H1 (cell line): ENCODE data around the gene NOD2. TPM values are rescaled to one million over a fixed set of nuclear protein-coding genes. Genes with fewer than 3 reads are reported as not detected.

Experiments used
- CTCF ChIA-PET: fragments of 300-600 bp; sonication (Branson Sonifier 250); formaldehyde crosslinking; loops from one replicate; lab custom pipeline; 2021; ENCODE audit not compliant: partially characterized antibody; lab: Charles Lee
- POLR2A ChIA-PET: fragments of 300-600 bp; sonication (Branson Sonifier 250); formaldehyde crosslinking; loops from one replicate; lab custom pipeline; 2021; ENCODE audit warnings: inconsistent platforms; ENCODE audit not compliant: partially characterized antibody; lab: Charles Lee
- DNase-seq, 2 experiments: peaks; one replicate each; pipeline versions ENCODE4 v3.0.0 to v3.0.0-alpha.2; 2010 to 2022; ENCODE audit warnings: low spot score in 2 of 2, low read depth in 1 of 2, mixed read lengths in 1 of 2
- FAIRE-seq: peaks from 2 replicates; lab custom pipeline; 2011; peaks lifted over from hg19 to GRCh38; lab: Jason Lieb, UNC
- H2AFZ ChIP-seq: 2 replicates; pipeline ENCODE4 v1.8.1; 2012; ENCODE audit warnings: low read length, inconsistent platforms
- H2AK5ac ChIP-seq: 2 replicates; pipeline ENCODE4 v1.6.1; 2013; ENCODE audit warnings: low read depth, low read length
- H2BK120ac ChIP-seq: replicated peaks from 2 replicates; pipeline ENCODE3; 2013; ENCODE audit warnings: low read depth, low read length, inconsistent platforms
- H2BK12ac ChIP-seq: 2 replicates; pipeline ENCODE4 v1.6.1; 2013; ENCODE audit warnings: low read depth, low read length
- H2BK15ac ChIP-seq: 2 replicates; pipeline ENCODE4 v1.6.1; 2013; ENCODE audit warnings: low read length
- H2BK20ac ChIP-seq: 2 replicates; pipeline ENCODE4 v1.6.1; 2013; ENCODE audit warnings: low read length
- H2BK5ac ChIP-seq: 2 replicates; pipeline ENCODE4 v1.6.1; 2013; ENCODE audit warnings: low read depth, low read length
- H3K14ac ChIP-seq: 2 replicates; pipeline ENCODE4 v1.6.1; 2013; ENCODE audit warnings: inconsistent platforms; ENCODE audit not compliant: insufficient read length
- H3K18ac ChIP-seq: 2 replicates; pipeline ENCODE4 v1.6.1; 2013; ENCODE audit warnings: low read length; ENCODE audit errors: extremely low read depth
- H3K23ac ChIP-seq: 2 replicates; pipeline ENCODE4 v1.6.1; 2013; ENCODE audit warnings: inconsistent platforms; ENCODE audit not compliant: insufficient read length
- H3K23me2 ChIP-seq: 2 replicates; pipeline ENCODE4 v1.6.1; 2013; ENCODE audit warnings: low read depth, low read length
- H3K27ac ChIP-seq: 2 replicates; pipeline ENCODE4 v1.6.1; 2011; ENCODE audit warnings: low read depth, low read length, inconsistent platforms
- H3K27me3 ChIP-seq, 4 experiments: replicated peaks in 1 of 4; 1 replicate in 1 of 4; 2 replicates in 3 of 4; pipeline versions ENCODE4 v1.6.1 to v1.8.1; 2011 to 2013; ENCODE audit warnings: low read length in 3 of 4, mild to moderate bottlenecking in 3 of 4, inconsistent platforms in 2 of 4, mixed read lengths in 2 of 4, moderate library complexity in 1 of 4; ENCODE audit not compliant: control insufficient read depth in 3 of 4, insufficient read depth in 3 of 4; ENCODE audit errors: extremely low read depth in 1 of 4
- H3K36me3 ChIP-seq, 4 experiments: 2 replicates each; pipeline versions ENCODE4 v1.6.1 to v1.8.1; 2011 to 2013; ENCODE audit warnings: mild to moderate bottlenecking in 4 of 4, low read length in 3 of 4, moderate library complexity in 2 of 4, control low read depth in 1 of 4, inconsistent platforms in 1 of 4; ENCODE audit not compliant: insufficient read depth in 4 of 4, control insufficient read depth in 2 of 4
- H3K4ac ChIP-seq: replicated peaks from 2 replicates; pipeline ENCODE3; 2013; ENCODE audit warnings: low read length, low read depth, mixed read lengths, inconsistent platforms; ENCODE audit not compliant: insufficient read length
- H3K4me1 ChIP-seq, 4 experiments: replicated peaks in 1 of 4; 1 replicate in 1 of 4; 2 replicates in 3 of 4; pipeline versions ENCODE4 v1.6.1 to v1.8.1; 2011 to 2013; ENCODE audit warnings: low read length in 3 of 4, inconsistent platforms in 2 of 4, mixed read lengths in 1 of 4; ENCODE audit not compliant: insufficient read depth in 4 of 4, control insufficient read depth in 3 of 4
- H3K4me2 ChIP-seq, 2 experiments: 2 replicates each; pipeline versions ENCODE4 v1.6.1 to v1.8.1; 2011 to 2013; ENCODE audit warnings: low read depth in 2 of 2, low read length in 2 of 2, control low read depth in 1 of 2, inconsistent platforms in 1 of 2, mild to moderate bottlenecking in 1 of 2; ENCODE audit not compliant: insufficient read depth in 1 of 2
- H3K4me3 ChIP-seq, 4 experiments: fragments of 200-600, 300-600 bp in 1 of 4; sonication (generic), shearing (Covaris generic), sonication (Bioruptor Twin) in 1 of 4; 2 replicates each; pipeline versions ENCODE4 v1.5.1 to v1.8.1; 2011 to 2016; ENCODE audit warnings: low read length in 4 of 4, low read depth in 3 of 4, control low read depth in 2 of 4, inconsistent platforms in 2 of 4, mild to moderate bottlenecking in 2 of 4, mixed read lengths in 1 of 4, moderate library complexity in 1 of 4; ENCODE audit not compliant: insufficient read depth in 2 of 4; ENCODE audit errors: extremely low read depth in 1 of 4
- H3K56ac ChIP-seq: replicated peaks from 2 replicates; pipeline ENCODE3; 2013; ENCODE audit warnings: low read depth, mild to moderate bottlenecking, mixed read lengths, low read length, inconsistent platforms; ENCODE audit not compliant: insufficient read length
- H3K79me1 ChIP-seq: 2 replicates; pipeline ENCODE4 v1.6.1; 2013; ENCODE audit warnings: low read depth, low read length, control low read depth
- H3K79me2 ChIP-seq, 2 experiments: 2 replicates each; pipeline versions ENCODE4 v1.6.1 to v1.8.1; 2012 to 2013; ENCODE audit warnings: low read length in 2 of 2, mild to moderate bottlenecking in 2 of 2, inconsistent platforms in 1 of 2; ENCODE audit not compliant: insufficient read depth in 2 of 2, control insufficient read depth in 1 of 2
- H3K9ac ChIP-seq, 4 experiments: replicated peaks in 1 of 4; 1 replicate in 1 of 4; 2 replicates in 3 of 4; pipeline versions ENCODE4 v1.6.1 to v1.8.1; 2011 to 2013; ENCODE audit warnings: low read depth in 3 of 4, low read length in 3 of 4, control low read depth in 2 of 4, mild to moderate bottlenecking in 2 of 4, moderate library complexity in 2 of 4, inconsistent platforms in 1 of 4; ENCODE audit errors: extremely low read depth in 1 of 4
- H3K9me3 ChIP-seq, 2 experiments: 2 replicates each; pipeline versions ENCODE4 v1.6.1 to v1.8.1; 2012 to 2013; ENCODE audit warnings: mild to moderate bottlenecking in 2 of 2, moderate library complexity in 2 of 2, control low read depth in 1 of 2, inconsistent platforms in 1 of 2, low read depth in 1 of 2, low read length in 1 of 2, mixed read lengths in 1 of 2; ENCODE audit not compliant: insufficient read depth in 2 of 2
- H4K20me1 ChIP-seq, 2 experiments: replicated peaks in 1 of 2; 2 replicates each; pipeline versions ENCODE3 to v1.8.1; 2011 to 2013; ENCODE audit warnings: inconsistent platforms in 2 of 2, low read length in 2 of 2, mild to moderate bottlenecking in 1 of 2; ENCODE audit not compliant: insufficient read depth in 2 of 2, control insufficient read depth in 1 of 2
- H4K5ac ChIP-seq: 2 replicates; pipeline ENCODE4 v1.6.1; 2013; ENCODE audit warnings: low read length, low read depth, mixed read lengths, inconsistent platforms; ENCODE audit not compliant: insufficient read length
- H4K8ac ChIP-seq: 2 replicates; pipeline ENCODE4 v1.8.0; 2013; ENCODE audit warnings: mild to moderate bottlenecking, moderate library complexity, low read length, inconsistent platforms; ENCODE audit not compliant: insufficient read depth; ENCODE audit errors: extremely low read depth
- H4K91ac ChIP-seq: replicated peaks from 2 replicates; pipeline ENCODE3; 2013; ENCODE audit warnings: low read length, mixed read lengths, inconsistent platforms; ENCODE audit not compliant: insufficient read length
- ATF3 ChIP-seq: IDR thresholded peaks from 2 replicates; pipeline ENCODE4 v1.6.1; 2011; ENCODE audit warnings: low read depth, mild to moderate bottlenecking, low read length; ENCODE audit not compliant: insufficient read depth
- CEBPB ChIP-seq: IDR thresholded peaks from 2 replicates; pipeline ENCODE4 v1.6.1; 2012; ENCODE audit warnings: low read depth, low read length
- TAF1 ChIP-seq: IDR thresholded peaks from 2 replicates; pipeline ENCODE4 v1.6.1; 2011; ENCODE audit warnings: mild to moderate bottlenecking, low read depth, low read length
- WGBS, 2 experiments: shearing (Covaris generic) in 1 of 2; methylation state at CpG; one replicate each; pipeline versions ENCODE4 v1.1.6 to v1.1.7; 2013 to 2015; ENCODE audit warnings: low lambda C conversion rate in 2 of 2, mixed read lengths in 2 of 2, inconsistent platforms in 1 of 2, low coverage in 1 of 2, missing lambda C conversion rate in 1 of 2; ENCODE audit not compliant: insufficient replicate concordance in 2 of 2, insufficient coverage in 1 of 2, insufficient read length in 1 of 2; ENCODE audit errors: extremely low coverage in 1 of 2, missing lambda C conversion rate in 1 of 2; 5-methylcytosine and 5-hydroxymethylcytosine counted together
- polyA plus RNA-seq, 7 experiments: library from polyadenylated mRNA; depleted of rRNA in 3 of 7; stranded (reverse) in 5 of 7; unstranded in 2 of 7; fragments of >200 nt in 5 of 7; fragments of 200-250 nt in 2 of 7; gene quantifications; 1 replicate in 5 of 7; 2 replicates in 1 of 7; 4 replicates in 1 of 7; pipeline versions ENCODE4 v1.2.1 to v1.2.3, GENCODE V29; 2011 to 2013; ENCODE audit warnings: missing spikeins in 2 of 7, mixed read lengths in 2 of 7
- total RNA-seq: library from RNA; stranded (reverse); fragmentation: NEBNext Ultra II Directional; extraction: Animal tissue kit (Norgen Biotek cat#: 25700); gene quantifications from 2 replicates; pipeline ENCODE4 v1.2.1, GENCODE V29; 2021
- TF ChIP-seq, protein P1 (sequence below), 3 experiments: IDR thresholded peaks; 1 replicate in 2 of 3; 2 replicates in 1 of 3; pipeline versions ENCODE4 v1.5.1 to v1.6.1; 2011; ENCODE audit warnings: low read length in 3 of 3, mild to moderate bottlenecking in 3 of 3, inconsistent platforms in 2 of 3, low read depth in 1 of 3, moderate library complexity in 1 of 3; ENCODE audit not compliant: insufficient read depth in 1 of 3; ENCODE audit errors: control extremely low read depth in 1 of 3

Gene NOD2
- total and polyA plus RNA-seq, 2 of the 8 experiments (the other 6 are each of a cell fraction or from before 2014, with no cell fraction given), result 0.37 to 0.42 TPM

DNA sequence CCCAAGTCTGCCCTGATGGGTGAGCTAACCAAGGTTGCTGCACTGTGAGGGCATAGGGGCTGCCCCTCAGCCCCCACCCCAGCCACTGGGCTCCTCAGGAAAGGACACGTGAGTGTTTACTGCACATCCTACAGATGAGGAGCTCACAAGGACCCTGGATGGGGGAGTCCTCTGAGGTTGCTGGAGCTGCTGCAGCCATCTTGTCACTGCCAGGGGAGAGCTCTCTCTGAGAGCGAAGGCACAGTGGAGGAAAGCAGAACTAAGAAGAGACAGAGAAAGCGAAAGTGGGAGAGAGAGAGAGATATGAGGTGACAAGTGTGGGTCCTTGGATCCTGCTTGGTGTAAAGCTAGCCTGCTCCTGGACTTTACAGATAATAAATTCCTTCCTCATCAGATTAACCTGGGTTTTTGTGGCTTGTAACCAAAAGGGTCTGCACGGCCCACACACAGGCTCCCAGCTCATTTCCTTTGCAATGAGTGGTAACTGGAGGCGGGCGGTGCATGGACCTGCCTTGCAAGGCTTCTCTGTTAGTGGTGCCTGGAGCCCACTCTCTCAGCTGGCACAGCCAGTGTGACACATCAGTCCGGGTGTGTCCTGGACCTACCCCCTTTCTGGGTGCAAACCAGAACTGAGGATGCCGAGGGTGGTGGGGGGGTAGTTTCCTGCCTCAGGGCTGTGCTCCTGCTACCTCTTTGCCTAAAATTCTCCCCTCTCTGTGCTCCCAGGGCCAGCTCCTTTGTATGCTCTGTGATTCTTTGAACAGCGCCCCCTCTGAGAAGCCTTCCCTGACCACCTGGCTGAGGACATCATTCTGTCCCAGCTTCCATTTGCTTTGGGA, 26.5 kb upstream of the NOD2 start:
- Histone ChIP-seq H4K5ac (no peak overlapping the region), H2AFZ (peak overlapping the region; percentile 84; the same call in 1 of the 2 replicates), H3K4ac (no peak overlapping the region), H3K14ac (no peak overlapping the region), H2BK5ac (no peak overlapping the region), H2BK20ac (no peak overlapping the region), H2BK120ac (no peak overlapping the region), H3K23me2 (no peaks in the 10 kb centered on the region), H3K79me2 (no peaks in the 10 kb centered on the region), H4K8ac (no peak overlapping the region), H3K27ac (no peak overlapping the region), H2BK15ac (no peak overlapping the region), H3K4me2 (no peak overlapping the region), H4K91ac (peak overlapping the region; percentile 22), H3K18ac (no peak overlapping the region), H2AK5ac (no peak overlapping the region), H3K4me3 (no peak overlapping the region), H2BK12ac (peak overlapping the region; percentile 68; the same call in 1 of the 2 replicates), H3K9me3 (peaks cover 3 to 9% of the 10 kb centered on the region in 2 experiments), H3K9ac (no peak overlapping the region), H3K23ac (no peak overlapping the region), H4K20me1 (no peaks in the 10 kb centered on the region), H3K56ac (no peak overlapping the region), H3K27me3 (0 out of 7 replicates have a peak, but pooled peaks cover 0 to 3% (median 0%) of the 10 kb centered on the region in 4 experiments), H3K79me1 (no peaks in the 10 kb centered on the region), H3K36me3 (no peaks in the 10 kb centered on the region), H3K4me1 (peaks cover 0 to 2% (median 0%) of the 10 kb centered on the region in 4 experiments; a peak in 1 of 7 replicates)
- POLR2A ChIA-PET, result no interaction called here
- WGBS, 2 experiments, result 84% methylated on average over 9 of the region's 9 CpGs; no CpG with 5 or more reads in 1 of the 2 experiments
- no peak for DNase-seq
- no peak for FAIRE-seq
- CTCF ChIA-PET, result interaction anchor here (0.6 to 21.1 kb wide), 46 partner anchors 8 to 383 kb away, joined by 3 to 279 read pairs (median 6); partner anchors contain the start of genes CYLD and SNX20
- TF ChIP-seq, protein P1, sequence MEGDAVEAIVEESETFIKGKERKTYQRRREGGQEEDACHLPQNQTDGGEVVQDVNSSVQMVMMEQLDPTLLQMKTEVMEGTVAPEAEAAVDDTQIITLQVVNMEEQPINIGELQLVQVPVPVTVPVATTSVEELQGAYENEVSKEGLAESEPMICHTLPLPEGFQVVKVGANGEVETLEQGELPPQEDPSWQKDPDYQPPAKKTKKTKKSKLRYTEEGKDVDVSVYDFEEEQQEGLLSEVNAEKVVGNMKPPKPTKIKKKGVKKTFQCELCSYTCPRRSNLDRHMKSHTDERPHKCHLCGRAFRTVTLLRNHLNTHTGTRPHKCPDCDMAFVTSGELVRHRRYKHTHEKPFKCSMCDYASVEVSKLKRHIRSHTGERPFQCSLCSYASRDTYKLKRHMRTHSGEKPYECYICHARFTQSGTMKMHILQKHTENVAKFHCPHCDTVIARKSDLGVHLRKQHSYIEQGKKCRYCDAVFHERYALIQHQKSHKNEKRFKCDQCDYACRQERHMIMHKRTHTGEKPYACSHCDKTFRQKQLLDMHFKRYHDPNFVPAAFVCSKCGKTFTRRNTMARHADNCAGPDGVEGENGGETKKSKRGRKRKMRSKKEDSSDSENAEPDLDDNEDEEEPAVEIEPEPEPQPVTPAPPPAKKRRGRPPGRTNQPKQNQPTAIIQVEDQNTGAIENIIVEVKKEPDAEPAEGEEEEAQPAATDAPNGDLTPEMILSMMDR (IDR thresholded peaks at IDR 0.05; ENCODE audit: control extremely low read depth in 1 of 3, insufficient read depth in 1 of 3, low read depth in 1 of 3, low read length in 3 of 3), result peak in 1 of 3 experiments; percentile 28; a peak in 2 of 4 replicates
- TF ChIP-seq ATF3 (no peak), TAF1 (no peak), CEBPB (no peak)
